Smooth muscle cell (in vitro differentiated cells): ENCODE measurements around the gene MBD5. TPM values are rescaled to one million over a fixed set of nuclear protein-coding genes. Genes with fewer than 3 reads are reported as not detected.

Experiments
- DNase-seq: peaks from one replicate; lab custom pipeline; 2025; ENCODE audit not compliant: unreplicated experiment; lab: John Stamatoyannopoulos, UW
- H2AFZ ChIP-seq: fragments of 200-600 bp; sonication (generic); 2 replicates; pipeline ENCODE4 v1.6.0; 2016; ENCODE audit warnings: antibody characterized with exemption, low read depth, mild to moderate bottlenecking
- H3F3A ChIP-seq: fragments of 200-600 bp; sonication (generic); 2 replicates; pipeline ENCODE4 v1.6.0; 2017; ENCODE audit warnings: antibody characterized with exemption, low read depth
- H3K27ac ChIP-seq: fragments of 200-600 bp; sonication (generic); 2 replicates; pipeline ENCODE4 v1.5.1; 2016; ENCODE audit warnings: low read depth, mild to moderate bottlenecking
- H3K27me3 ChIP-seq: fragments of 200-600 bp; sonication (generic); 2 replicates; pipeline ENCODE4 v1.6.1; 2016; ENCODE audit warnings: low read depth, mild to moderate bottlenecking
- H3K36me3 ChIP-seq: fragments of 200-600 bp; sonication (generic); 2 replicates; pipeline ENCODE4 v1.5.1; 2016; ENCODE audit warnings: low read depth
- H3K4me1 ChIP-seq: fragments of 200-600 bp; sonication (generic); 2 replicates; pipeline ENCODE4 v1.5.1; 2016; ENCODE audit warnings: low read depth
- H3K4me2 ChIP-seq: fragments of 200-600 bp; sonication (generic); 2 replicates; pipeline ENCODE4 v1.6.0; 2016; ENCODE audit warnings: mild to moderate bottlenecking
- H3K4me3 ChIP-seq: fragments of 200-600 bp; sonication (generic); 2 replicates; pipeline ENCODE4 v1.5.1; 2016; ENCODE audit warnings: mild to moderate bottlenecking
- H3K79me2 ChIP-seq: fragments of 200-600 bp; sonication (generic); 2 replicates; pipeline ENCODE4 v1.6.0; 2016; ENCODE audit warnings: low read depth, mild to moderate bottlenecking
- H3K9ac ChIP-seq: fragments of 200-600 bp; sonication (generic); 2 replicates; pipeline ENCODE4 v1.6.0; 2016; ENCODE audit warnings: low read depth
- H3K9me3 ChIP-seq: fragments of 200-600 bp; sonication (generic); replicated peaks from 2 replicates; pipeline ENCODE4 v1.5.1; 2016; ENCODE audit warnings: low read depth
- H4K20me1 ChIP-seq: fragments of 200-600 bp; sonication (generic); 2 replicates; pipeline ENCODE4 v1.6.0; 2016; ENCODE audit warnings: low read depth
- WGBS: methylation state at CpG from one replicate; pipeline ENCODE4 v1.1.7; 2016; ENCODE audit warnings: low lambda C conversion rate; 5-methylcytosine and 5-hydroxymethylcytosine counted together
- polyA plus RNA-seq: library from polyadenylated mRNA; unstranded; fragments of >200 nt; fragmentation: Nextera tagmentation; extraction: Ambion mirVana; gene quantifications from 2 replicates; pipeline ENCODE4 v1.2.1, GENCODE V29; 2016
- total RNA-seq: library from RNA; depleted of rRNA; stranded (reverse); fragments of >200 nt; gene quantifications from 2 replicates; pipeline ENCODE4 v1.2.3, GENCODE V29; 2014
- TF ChIP-seq, protein P1 (sequence below): fragments of 200-600 bp; sonication (generic); IDR thresholded peaks from 2 replicates; pipeline ENCODE4 v1.5.1; 2017; ENCODE audit warnings: borderline replicate concordance, mild to moderate bottlenecking, antibody characterized with exemption; ENCODE audit not compliant: insufficient read depth, poor library complexity, severe bottlenecking

Gene MBD5
- total and polyA plus RNA-seq, 2 experiments from 2014 or later, result 25.7 to 31.2 TPM

- TF ChIP-seq, protein P1, sequence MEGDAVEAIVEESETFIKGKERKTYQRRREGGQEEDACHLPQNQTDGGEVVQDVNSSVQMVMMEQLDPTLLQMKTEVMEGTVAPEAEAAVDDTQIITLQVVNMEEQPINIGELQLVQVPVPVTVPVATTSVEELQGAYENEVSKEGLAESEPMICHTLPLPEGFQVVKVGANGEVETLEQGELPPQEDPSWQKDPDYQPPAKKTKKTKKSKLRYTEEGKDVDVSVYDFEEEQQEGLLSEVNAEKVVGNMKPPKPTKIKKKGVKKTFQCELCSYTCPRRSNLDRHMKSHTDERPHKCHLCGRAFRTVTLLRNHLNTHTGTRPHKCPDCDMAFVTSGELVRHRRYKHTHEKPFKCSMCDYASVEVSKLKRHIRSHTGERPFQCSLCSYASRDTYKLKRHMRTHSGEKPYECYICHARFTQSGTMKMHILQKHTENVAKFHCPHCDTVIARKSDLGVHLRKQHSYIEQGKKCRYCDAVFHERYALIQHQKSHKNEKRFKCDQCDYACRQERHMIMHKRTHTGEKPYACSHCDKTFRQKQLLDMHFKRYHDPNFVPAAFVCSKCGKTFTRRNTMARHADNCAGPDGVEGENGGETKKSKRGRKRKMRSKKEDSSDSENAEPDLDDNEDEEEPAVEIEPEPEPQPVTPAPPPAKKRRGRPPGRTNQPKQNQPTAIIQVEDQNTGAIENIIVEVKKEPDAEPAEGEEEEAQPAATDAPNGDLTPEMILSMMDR, result no peak
- Histone ChIP-seq H3K4me3 (no peak overlapping the region), H3K36me3 (no peaks in the 10 kb centered on the region), H3K4me1 (peaks cover 8% of the 10 kb centered on the region), H3K27ac (peak overlapping the region; percentile 50), H3K79me2 (peaks cover 6% of the 10 kb centered on the region), H2AFZ (no peak overlapping the region), H3K9ac (no peak overlapping the region), H3K4me2 (peak overlapping the region; percentile 63), H3F3A (no peaks in the 10 kb centered on the region), H3K27me3 (no peaks in the 10 kb centered on the region), H3K9me3 (no peaks in the 10 kb centered on the region), H4K20me1 (peaks cover 32% of the 10 kb centered on the region)
- 31% methylated on average over 1 of the region's 1 CpG for WGBS
- DNase-seq, result no peak
Observed at GRCh38 chr2:148391324-148391723, 370.4 kb downstream of the MBD5 start.

DNA sequence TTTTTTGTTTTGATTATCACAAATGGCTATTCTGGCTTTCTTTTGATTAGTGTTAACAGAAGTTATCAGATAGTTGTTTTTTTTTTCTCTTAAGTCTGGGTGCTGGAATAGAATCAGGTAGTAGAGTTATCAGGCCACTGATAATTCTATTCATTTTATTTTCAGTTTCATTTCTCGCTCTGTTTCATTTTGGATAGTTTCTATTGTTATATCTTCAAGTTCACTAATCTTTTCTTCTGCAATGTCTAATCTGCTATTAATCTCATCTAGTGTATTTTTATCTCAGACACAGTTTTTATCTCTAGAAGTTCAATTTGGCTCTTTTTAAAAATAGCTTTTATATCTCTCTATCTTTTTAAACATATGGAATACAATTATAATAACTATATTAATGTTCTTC lies 381.9 kb downstream of the MBD5 start:
- TF ChIP-seq, protein P1, result no peak

DNA sequence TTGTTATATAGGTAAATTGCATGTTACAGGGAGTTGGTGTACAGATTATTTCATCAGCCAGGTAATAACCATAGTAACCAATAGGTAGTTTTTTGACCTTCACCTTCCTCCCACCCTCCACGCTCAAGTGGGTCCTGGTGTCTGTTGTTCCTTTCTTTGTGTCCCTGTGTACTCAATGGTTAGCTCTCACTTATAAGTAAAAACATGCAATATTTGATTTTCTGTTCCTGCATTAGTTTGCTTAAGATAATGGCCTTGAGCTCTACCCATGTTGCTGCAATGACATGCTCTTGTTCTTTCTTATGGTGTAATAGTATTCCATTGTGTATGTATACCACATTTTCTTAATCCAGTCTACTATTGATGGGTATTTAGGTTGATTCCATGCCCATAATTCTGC lies 390.0 kb downstream of the MBD5 start:
- Histone ChIP-seq H3K4me1 (no peaks in the 10 kb centered on the region), H3K79me2 (peaks cover 13% of the 10 kb centered on the region), H3K4me3 (no peak overlapping the region), H2AFZ (no peak overlapping the region), H3K9me3 (no peaks in the 10 kb centered on the region), H3K27ac (no peak overlapping the region), H3K36me3 (peaks cover 4% of the 10 kb centered on the region), H3K9ac (no peak overlapping the region), H4K20me1 (peaks cover 31% of the 10 kb centered on the region), H3K4me2 (no peak overlapping the region), H3F3A (no peaks in the 10 kb centered on the region), H3K27me3 (no peaks in the 10 kb centered on the region)
- DNase-seq, result no peak
- TF ChIP-seq, protein P1, result no peak
- 93% methylated on average over 1 of the region's 1 CpG for WGBS

More for the DNA sequence above, 381.9 kb downstream of the MBD5 start:
- Histone ChIP-seq H4K20me1 (peaks cover 59% of the 10 kb centered on the region), H3K36me3 (no peaks in the 10 kb centered on the region), H3F3A (no peaks in the 10 kb centered on the region), H3K9me3 (no peaks in the 10 kb centered on the region), H3K27ac (no peak overlapping the region), H3K9ac (no peak overlapping the region), H3K4me2 (no peak overlapping the region), H3K79me2 (peaks cover 12% of the 10 kb centered on the region), H3K27me3 (no peaks in the 10 kb centered on the region), H2AFZ (no peak overlapping the region), H3K4me3 (no peak overlapping the region), H3K4me1 (peaks cover 10% of the 10 kb centered on the region)
- DNase-seq, result no peak
- 100% methylated on average over 1 of the region's 1 CpG for WGBS

- WGBS, result 100% methylated on average over 1 of the region's 1 CpG
- TF ChIP-seq, protein P1, result no peak
- no peak for DNase-seq
- Histone ChIP-seq H3K79me2 (peaks cover 8% of the 10 kb centered on the region), H3K4me1 (no peaks in the 10 kb centered on the region), H2AFZ (no peak overlapping the region), H3K27me3 (no peaks in the 10 kb centered on the region), H3K36me3 (peaks cover 4% of the 10 kb centered on the region), H3K4me3 (no peak overlapping the region), H3K9me3 (no peaks in the 10 kb centered on the region), H3K27ac (no peak overlapping the region), H3K9ac (no peak overlapping the region), H4K20me1 (peaks cover 3% of the 10 kb centered on the region), H3K4me2 (no peak overlapping the region), H3F3A (no peaks in the 10 kb centered on the region)
Observed at GRCh38 chr2:148416248-148416647, 395.4 kb downstream of the MBD5 start.
